ENCODE measurements around the gene AIMP2.
"Not testable (repeated sequence)": the region's sequence is repeated elsewhere in the genome, so short reads cannot be mapped to it uniquely, and the experiment has no call there.

The AIMP2 gene

DNA sequence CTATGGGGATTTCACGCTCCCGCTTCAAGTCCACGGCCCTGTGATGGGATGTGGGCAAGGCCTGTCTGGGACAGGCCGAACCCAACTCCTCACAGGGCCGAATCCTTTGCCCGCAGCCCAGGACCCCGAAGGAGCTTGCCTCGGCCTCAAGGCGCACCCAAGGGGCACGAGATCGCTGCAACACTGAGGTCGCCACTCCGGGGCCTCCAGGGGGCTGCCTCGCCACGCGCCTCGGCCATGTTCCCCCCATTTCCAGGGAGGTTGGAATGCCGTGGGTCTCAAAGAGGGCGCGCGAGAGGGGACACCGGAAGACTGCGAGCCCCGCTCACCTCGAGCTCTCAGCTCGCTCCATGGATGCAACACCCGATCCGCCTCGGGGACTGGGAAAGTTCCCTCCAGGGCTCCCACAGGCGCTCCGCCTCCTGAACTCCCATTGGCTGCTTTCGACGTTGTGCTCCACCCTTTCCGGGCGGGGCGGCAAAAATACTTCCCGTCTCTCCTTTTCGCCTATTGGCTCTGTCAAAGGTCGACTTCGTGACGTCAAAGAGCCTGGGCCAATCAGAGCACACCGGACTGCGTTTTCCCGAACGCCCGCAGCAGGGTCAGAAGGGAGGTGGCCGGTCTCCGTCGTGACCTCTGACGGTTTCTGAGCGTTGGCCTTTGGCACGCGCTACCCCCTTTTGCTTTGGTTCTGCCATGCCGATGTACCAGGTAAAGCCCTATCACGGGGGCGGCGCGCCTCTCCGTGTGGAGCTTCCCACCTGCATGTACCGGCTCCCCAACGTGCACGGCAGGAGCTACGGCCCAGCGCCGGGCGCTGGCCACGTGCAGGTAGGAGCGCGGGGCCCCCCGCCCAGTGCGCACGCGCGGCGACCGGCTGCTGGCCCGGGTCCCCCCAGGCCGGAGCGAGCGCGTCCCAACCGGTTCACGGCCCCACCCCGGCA is at the start of gene AIMP2, which contains the start of gene PMS2:
TSS of gene AIMP2 (plus strand) at position 605 of the 944 bp plus-strand sequence. CDS start at position 697, 92 bp downstream.
TSS of gene PMS2 (minus strand) at position 382 of the 944 bp plus-strand sequence. CDS start at position 352, 30 bp downstream.
- DNase-seq (ENCODE audit: low spot score): peak; percentile 100

GRCh38 chr7:5963205-5963604 is 45.9 kb upstream of the AIMP2 start:
- DNase-seq (ENCODE audit: low spot score): not testable (repeated sequence)

- not testable (repeated sequence) for DNase-seq (ENCODE audit: low spot score)
Measured at GRCh38 chr7:5963810-5964209, 45.3 kb upstream of the AIMP2 start.

DNA sequence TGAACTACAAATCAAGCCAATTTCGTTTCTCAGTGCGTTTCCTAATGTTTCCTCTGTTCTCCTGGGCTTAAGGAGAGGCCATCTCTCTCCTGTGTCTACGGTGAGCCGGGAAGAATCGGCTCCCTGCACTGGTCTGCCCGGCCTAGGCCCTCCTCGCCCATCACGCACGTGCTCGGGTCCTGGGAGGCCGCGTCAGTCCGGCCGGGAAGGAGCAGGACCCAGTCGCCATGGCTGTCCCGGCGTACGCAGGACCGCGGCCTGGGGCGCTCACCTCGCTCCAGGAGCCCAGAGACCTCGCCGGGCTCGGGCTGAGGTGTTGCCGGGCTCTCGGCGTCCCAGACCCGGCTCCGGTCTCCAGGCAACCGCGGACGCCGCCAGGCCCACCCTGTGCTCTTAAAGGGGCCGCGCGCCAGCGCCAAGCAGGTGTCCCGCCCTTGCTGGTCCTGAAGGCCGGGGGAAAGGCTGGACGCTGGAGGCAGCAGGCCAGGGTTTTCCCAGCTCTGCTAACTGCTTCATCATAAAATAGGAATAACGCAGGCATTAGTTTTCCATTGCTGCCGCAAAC is 38.6 kb upstream of the AIMP2 start, which contains the start of gene RSPH10B:
TSS of gene RSPH10B (minus strand) at position 343 of the 565 bp plus-strand sequence. CDS start 3,573 bp downstream, outside the sequence.
- not testable (repeated sequence) for DNase-seq (ENCODE audit: low spot score)

GRCh38 chr7:5973580-5973979 is 35.5 kb upstream of the AIMP2 start:
- DNase-seq (ENCODE audit: low spot score): not testable (repeated sequence)

DNA sequence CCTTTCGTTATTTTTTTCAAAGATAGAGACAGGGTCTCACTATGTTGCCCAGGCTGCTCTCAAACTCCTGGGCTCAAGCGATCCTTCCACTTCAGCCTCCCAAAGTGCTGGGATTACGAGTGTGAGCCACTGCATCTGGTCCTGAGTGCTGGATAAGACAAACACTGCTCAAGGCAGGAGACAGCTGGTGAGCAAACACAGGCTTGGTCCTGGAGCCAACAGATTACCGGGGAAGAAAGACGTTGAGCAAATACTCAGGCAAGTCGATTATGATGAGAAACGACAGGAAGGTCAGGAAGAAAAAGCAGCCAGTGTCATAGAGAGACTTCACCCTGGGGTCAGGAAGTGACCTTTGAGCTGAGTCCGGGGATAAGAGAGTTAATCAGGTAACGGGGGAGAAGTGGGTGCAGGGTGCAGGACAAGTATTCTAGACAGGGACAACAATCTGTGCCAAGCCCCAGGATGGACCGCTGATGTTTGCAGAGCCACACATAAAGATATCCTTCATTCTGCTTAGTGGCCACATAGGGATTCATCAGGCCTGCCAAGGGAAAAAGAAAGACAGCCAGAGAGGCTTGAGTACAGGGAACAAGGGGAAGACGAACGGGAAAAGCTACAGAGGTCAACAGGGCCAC is 29.3 kb upstream of the AIMP2 start:
- DNase-seq (ENCODE audit: low spot score): not testable (repeated sequence)

DNA sequence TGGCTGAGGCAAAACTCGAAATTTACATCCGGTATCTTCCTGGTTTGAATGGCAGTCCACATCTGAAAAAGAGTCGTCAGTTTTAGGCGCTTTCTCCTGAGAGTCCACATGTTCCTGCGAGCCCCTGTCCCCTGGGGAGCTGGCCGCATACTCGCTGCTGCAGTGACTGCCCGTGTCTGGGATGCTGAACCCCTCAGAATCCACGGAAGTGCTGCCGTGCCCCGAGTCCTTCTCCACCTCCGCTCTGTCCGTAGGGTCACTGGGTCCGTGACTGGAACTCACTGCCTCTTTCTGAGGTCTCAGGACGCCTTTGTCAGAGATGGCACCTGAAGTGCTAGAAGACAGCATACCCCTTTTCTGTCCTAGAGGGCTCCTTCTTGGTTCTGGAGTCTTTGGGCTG is 22.0 kb upstream of the AIMP2 start:
- DNase-seq (ENCODE audit: low spot score): not testable (repeated sequence)

DNA sequence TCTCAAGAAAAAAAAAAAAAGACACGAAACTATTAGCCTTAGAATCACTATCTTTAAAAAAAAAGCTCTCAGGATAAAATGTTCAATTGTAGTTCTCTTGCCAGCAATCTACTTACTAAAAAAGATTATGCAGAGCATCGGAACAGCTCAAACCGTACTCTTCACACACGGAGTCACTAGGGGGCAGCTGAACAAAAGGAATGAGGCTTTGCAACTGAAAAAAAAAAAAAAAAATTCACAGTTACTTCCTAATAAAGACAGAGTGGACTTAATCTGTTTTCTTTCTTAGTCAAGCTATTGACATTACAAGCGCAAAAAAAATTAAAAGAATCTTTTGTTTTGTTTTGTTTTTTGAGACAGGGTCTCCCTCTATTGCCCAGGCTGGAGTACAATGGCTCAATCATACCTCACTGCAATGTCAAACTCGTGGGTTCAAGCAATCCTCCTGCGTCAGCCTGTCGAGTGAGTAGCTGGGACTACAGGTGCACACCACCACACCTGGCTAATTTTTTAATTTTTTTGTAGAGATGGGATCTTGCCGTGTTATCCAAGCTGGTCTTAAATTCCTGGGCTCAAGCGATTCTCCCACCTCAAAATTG is 11.8 kb upstream of the AIMP2 start:
- peak; percentile 74 for DNase-seq (ENCODE audit: low spot score)

DNA sequence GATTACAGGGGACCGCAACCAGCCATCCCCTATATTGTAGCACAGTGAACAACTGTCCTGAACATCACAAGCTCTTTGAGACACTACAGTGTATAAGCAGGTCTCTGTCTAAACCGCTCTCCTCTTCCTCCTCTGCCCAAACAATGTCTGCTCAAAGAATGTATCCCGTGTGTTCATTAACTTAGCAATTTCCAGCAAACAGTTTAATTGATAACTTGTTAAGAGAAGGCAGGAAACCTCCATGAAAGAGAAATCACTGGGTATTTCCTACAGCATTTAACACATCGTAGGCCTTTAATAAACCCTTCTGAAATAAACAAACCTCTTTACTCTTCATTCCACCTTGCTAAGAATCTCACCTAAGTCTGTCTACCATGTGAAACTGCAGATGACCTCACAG is 1.7 kb upstream of the AIMP2 start:
- DNase-seq (ENCODE audit: low spot score): no peak

DNA sequence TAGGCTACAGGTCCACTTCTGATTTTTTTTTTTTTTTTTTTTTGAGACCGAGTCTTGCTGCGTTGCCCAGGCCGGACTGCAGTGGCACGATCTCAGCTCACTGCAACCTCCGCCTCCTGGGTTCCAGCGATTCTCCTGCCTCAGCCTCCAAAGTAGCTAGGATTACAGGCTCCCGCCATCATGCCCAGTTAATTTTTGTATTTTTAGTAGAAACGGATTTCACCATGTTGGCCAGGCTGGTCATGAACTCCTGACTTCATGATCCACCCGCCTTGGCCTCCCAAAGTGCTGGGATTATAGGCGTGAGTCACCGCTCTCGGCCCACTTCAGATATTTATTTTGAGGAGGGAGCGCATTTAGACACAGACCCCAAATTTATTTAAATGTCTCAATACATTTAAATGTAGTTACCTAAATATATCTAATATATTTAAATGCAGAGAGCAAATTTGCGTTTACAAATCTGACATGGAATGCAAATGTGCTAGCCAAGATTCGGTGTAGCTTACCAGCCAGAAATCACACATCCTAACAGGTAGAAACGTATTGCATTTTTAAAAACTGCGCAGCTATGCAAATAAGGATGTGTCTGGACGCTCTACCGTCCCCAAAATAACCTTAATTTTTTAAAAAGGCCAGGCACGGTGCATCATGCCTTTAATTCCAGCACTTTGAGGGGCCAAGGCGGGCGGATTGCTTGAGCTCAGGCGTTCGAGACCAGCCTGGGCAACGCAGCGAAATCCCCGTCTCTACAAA is 1.1 kb upstream of the AIMP2 start:
- DNase-seq (ENCODE audit: low spot score): not testable (repeated sequence)

GRCh38 chr7:6010370-6010769 is 1.3 kb downstream of the AIMP2 start:
- DNase-seq (ENCODE audit: low spot score): not testable (repeated sequence)

GRCh38 chr7:6011541-6011940 is 2.5 kb downstream of the AIMP2 start:
- no peak for DNase-seq (ENCODE audit: low spot score)

DNA sequence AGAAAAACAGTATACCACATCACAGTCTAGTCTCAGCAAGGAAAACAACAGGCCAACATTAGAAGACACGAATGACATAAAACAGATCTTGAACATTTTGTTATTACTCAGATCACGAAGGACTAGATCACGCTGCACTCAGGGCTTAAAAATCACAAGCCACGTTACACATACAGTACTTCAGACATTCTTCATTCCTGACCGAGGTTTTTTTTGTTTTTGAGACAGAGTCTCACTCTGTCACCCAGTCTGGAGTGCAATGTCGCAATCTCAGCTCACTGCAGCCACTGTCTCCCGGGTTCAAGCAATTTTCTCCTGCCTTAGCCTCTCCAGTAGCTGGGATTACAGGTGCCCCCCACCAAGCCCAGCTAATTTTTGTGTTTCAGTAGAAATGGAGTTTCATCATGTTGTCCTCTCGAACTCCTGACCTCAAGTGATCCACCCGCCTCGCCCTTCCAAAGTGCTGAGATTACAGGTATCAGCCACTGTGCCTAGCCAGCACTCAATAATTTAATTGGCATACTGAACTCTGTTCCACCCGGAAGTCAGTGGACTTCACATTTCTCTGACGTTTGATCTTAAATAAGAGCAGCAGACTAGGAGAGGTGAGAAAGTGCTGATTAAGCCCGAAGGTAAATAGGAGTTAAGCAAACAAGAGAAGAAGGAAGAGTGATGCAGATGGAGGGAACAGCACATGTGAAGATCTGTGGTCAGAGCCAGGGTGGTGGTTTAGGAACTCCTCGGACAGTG is 3.5 kb downstream of the AIMP2 start:
- DNase-seq (ENCODE audit: low spot score): no peak

GRCh38 chr7:6015917-6016652 is 7.0 kb downstream of the AIMP2 start:
- peak; percentile 97 for DNase-seq (ENCODE audit: low spot score)

GRCh38 chr7:6016653-6016966 is 7.5 kb downstream of the AIMP2 start:
- no peak for DNase-seq (ENCODE audit: low spot score)

GRCh38 chr7:6020371-6021286 is 11.6 kb downstream of the AIMP2 start:
- DNase-seq (ENCODE audit: low spot score): no peak

GRCh38 chr7:6022707-6023106 is 13.6 kb downstream of the AIMP2 start:
- no peak for DNase-seq (ENCODE audit: low spot score)

- no peak for DNase-seq (ENCODE audit: low spot score)
Measured at GRCh38 chr7:6023974-6024435, 14.9 kb downstream of the AIMP2 start.
